ENCODE measurements around the gene PPIL6.

DNA sequence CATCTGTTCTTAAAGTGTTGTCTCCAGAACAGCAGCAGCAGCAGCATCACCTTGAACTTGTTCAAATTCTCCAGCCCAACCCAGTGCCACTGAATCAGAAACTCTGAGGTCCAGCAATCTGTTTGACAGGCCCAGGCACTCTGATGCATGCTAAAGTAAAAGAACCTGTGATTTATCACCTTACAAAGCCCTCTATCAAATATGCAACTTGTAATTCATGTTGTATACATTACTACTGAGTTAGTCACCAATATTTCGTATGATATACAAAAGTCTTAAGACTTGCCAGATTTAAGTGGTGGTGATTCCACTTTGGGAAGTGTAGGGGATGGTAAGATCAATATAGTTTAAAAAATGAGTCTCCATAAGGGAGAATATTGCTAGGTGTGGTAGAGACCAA is 52.2 kb downstream of the PPIL6 start:
- TF ChIP-seq EZH2 (IDR thresholded peaks at IDR 0.05; ENCODE audit: insufficient read depth, poor library complexity, severe bottlenecking) (no peak), EZH2phosphoT487 (IDR thresholded peaks at IDR 0.05; ENCODE audit: insufficient read depth, low read depth) (no peak)
